GM12865 (cell line): Measurements from ENCODE around the gene NXPH2.

Experiments used
- DNase-seq: peaks from one replicate; pipeline ENCODE4 v3.0.0; 2010; ENCODE audit warnings: low read depth
- H3K4me3 ChIP-seq: 2 replicates; pipeline ENCODE4 v1.5.1; 2011; ENCODE audit warnings: mild to moderate bottlenecking, low read depth, low read length, control low read depth
- CTCF ChIP-seq: IDR thresholded peaks from 2 replicates; pipeline ENCODE4 v1.5.1; 2011; ENCODE audit warnings: low read length, control low read depth, low read depth, inconsistent platforms; ENCODE audit not compliant: insufficient read depth; ENCODE audit errors: missing control alignments

NXPH2 gene

GRCh38 chr2:138724327-138724726 is 55.9 kb downstream of the NXPH2 start:
- no peak for DNase-seq
- H3K4me3 ChIP-seq = no peak overlapping the region
- TF ChIP-seq CTCF = no peak

DNA sequence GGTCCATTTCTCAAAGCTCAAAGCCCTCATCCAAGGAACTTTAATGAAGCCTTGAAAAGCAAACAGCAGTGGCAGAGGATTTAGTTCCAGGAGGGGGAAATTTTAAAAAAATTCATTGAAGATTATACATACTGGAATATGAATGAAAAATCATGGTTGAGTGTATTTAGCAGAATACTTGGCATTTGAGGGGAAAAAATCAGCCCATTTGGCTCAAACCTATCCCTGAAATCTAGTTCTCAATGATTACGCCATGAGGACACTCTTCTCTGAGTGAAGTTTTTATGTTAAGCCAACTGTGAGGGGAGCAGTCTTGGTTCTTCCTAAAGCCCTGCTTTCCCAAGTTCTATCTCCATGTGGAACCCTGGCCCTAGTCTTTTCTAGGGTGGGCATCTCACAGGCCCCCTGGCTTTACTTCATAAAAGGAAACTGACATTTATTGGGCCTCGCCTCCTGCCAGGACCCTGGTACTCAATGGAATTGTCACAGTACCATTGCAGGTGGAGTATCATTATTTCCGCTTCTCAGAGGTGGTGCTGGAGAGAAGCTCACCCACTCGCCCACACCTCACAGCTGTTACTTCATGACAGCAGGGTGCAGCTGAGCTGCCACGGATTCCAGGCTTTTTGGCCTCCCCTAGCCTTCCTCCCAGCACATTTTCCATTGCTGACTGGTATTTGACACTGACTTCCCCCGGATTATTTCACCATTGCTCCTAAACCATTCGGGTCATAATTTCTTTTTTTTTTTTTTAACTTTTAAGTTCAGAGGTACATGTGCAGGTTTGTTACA is 56.8 kb downstream of the NXPH2 start:
- no peak for DNase-seq
- no peak overlapping the region for H3K4me3 ChIP-seq
- TF ChIP-seq CTCF = no peak

- no peak overlapping the region for H3K4me3 ChIP-seq
- no peak for TF ChIP-seq CTCF
- DNase-seq = no peak
Measured at GRCh38 chr2:138722316-138722715, 57.9 kb downstream of the NXPH2 start.

DNA sequence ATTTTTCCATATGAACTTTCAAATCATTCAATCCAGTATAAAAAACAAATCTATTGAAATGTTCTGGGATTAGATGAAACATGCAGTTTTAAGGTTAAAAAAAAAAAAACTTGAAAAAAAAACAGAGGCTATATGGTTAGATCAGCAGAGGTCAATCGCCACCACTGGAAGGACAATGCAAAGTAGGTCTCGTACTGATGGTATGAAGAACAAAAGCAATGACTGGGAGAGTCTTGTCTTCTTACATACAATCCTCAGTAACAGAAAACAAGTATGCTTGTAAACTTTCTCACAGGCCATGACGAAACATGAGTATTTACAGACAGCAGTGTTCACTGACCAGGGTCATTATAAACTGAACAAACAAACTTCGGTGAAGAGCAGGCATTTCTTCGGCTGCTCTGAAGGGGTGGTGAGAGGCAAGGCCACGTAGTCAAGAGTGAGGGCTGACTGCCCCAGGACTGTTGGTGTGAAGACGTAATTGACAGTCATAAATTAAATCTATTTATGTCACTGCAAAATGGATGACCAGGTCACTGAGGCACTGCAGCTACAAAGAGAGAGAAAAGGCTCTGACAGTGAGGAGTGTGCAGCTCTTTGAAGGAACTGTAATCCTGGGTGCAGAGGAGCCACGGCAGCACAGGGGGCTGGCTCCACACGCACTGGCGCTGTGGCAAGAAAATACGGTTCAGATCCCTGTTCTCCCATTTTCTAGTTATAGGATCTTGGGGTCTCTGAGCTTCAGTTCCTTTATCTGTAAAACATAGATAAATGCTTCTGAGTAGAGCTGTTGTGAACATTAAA is 60.0 kb downstream of the NXPH2 start:
- no peak for DNase-seq
- H3K4me3 ChIP-seq = no peak overlapping the region
- no peak for TF ChIP-seq CTCF

DNA sequence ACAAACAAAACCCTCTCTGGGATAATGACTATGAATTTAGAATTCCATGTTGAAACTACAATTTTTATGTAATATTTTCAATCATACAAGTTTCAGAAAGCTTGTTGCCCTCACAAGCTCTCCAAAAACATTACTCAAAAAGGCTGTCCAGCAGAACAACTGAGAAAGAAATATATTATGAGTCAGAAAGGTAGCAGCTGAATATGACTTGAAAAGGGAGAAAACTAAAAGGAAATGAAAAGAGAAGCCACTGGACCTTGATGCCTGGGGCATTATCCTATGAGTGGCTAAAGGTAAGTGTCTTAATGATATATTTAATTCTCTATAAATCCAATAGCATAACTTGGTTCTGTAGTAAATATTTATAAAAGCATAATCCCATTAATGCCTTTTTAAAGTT is 61.8 kb downstream of the NXPH2 start:
- no peak overlapping the region for H3K4me3 ChIP-seq
- TF ChIP-seq CTCF = no peak
- peak; percentile 29 for DNase-seq

DNA sequence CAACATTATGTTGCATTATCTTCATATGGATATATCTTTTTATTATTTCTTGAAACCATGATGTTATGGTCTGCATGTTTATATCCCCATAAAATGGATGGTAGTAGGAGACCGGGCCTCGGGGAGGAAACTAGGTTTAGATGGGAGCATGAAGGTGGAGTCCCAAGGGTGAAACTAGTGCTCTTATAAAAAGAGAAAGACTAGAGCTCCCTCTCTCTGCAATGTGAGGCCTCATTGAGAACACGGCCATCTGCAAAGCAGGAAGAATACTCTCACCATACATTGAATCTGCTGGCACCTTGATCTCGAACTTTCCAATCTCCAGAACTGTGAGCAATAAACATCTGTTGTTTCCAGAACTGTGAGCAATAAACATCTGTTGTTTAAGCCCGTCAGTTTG is 64.0 kb downstream of the NXPH2 start:
- peak; percentile 47 for DNase-seq
- peak; percentile 32 for TF ChIP-seq CTCF
- no peak overlapping the region for H3K4me3 ChIP-seq

DNA sequence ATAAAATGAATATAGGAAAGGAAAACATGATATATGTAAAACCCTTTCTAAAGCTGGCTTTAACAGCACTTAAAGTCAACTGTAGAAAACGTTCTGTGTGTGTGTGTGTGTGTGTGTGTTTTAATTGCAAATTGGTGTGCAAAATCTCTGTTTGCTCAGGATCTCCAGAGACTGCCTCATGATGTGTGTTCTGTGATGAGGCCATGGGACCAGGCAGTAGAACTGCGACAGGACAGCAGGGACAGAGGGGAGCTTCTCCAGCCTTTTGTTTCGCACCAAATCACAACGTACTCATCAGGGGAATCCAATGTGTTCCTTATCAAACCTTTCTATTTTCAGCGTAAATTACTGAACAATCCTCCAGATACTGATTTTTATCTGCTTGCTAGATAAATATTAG is 66.7 kb downstream of the NXPH2 start:
- DNase-seq = no peak
- no peak overlapping the region for H3K4me3 ChIP-seq
- TF ChIP-seq CTCF = no peak
